ENCODE results near the gene RNF217.

- TF ChIP-seq EZH2 (IDR thresholded peaks at IDR 0.05; ENCODE audit: borderline replicate concordance, low read length): no peak
- no peak for TF ChIP-seq CTCF (conservative IDR thresholded peaks at IDR 0.05 in 1 of 2, IDR thresholded peaks at IDR 0.05 in 1 of 2; ENCODE audit: extremely low read depth in 1 of 2, insufficient read depth in 1 of 2, low read depth in 1 of 2, low read length in 2 of 2)
Measured at GRCh38 chr6:125123051-125123450, 160.8 kb downstream of the RNF217 start.
